Fibroblast of skin of right biceps (primary cell): ENCODE data around the gene PIANP.
"Not testable (repeated sequence)": the region's sequence is repeated elsewhere in the genome, so short reads cannot be mapped to it uniquely, and the experiment has no call there.

Source experiments
- DNase-seq: peaks from one replicate; pipeline ENCODE4 v3.0.0-alpha.2; 2013

The PIANP gene, protein sequence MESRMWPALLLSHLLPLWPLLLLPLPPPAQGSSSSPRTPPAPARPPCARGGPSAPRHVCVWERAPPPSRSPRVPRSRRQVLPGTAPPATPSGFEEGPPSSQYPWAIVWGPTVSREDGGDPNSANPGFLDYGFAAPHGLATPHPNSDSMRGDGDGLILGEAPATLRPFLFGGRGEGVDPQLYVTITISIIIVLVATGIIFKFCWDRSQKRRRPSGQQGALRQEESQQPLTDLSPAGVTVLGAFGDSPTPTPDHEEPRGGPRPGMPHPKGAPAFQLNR

DNA sequence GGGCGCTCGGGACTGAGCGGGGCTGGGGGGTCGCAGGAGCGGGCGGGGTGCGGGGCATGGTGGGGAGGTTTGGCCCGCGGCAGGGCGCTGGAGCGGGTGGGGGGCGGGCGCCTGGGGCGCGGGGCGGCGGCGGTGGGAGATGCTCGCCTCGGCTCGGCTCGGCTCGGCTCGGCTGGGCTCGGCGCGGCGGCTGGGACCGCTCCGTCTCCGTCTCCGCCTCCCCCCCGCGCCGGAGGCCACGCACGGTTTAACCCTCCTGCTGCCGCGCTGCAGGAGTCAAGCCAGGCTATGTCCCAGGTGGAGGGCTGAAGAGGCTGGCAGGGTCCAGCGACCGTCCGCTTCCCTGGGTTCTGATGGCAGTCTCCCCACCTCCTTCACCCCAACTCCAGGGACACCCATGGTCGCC lies at the start of gene PIANP:
Gene PIANP (minus strand): TSS at position 170 of the 406 bp plus-strand sequence. CDS start 2,754 bp downstream, outside the sequence.
- DNase-seq, result peak; percentile 52

DNA sequence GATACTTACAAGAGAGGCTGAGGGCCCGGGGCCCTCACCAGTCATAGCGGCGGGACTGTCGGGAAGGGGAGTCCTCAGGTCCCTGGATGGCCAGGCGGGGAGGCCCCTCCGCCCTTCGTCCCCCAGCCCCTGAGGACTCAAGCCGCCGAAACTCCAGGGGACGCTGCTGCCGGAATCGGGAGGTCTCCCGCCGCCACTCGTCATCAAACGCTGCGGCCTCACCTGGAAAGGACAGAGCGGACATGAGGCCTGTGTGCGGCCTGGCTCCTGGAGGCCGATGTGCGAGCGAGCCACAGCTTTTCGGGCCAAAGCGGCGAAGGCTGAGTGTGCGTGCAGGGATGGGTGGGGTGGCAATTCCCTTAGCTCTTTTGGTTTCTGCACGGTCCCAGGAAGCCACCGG lies 48.1 kb upstream of the PIANP start:
- DNase-seq, result no peak

DNA sequence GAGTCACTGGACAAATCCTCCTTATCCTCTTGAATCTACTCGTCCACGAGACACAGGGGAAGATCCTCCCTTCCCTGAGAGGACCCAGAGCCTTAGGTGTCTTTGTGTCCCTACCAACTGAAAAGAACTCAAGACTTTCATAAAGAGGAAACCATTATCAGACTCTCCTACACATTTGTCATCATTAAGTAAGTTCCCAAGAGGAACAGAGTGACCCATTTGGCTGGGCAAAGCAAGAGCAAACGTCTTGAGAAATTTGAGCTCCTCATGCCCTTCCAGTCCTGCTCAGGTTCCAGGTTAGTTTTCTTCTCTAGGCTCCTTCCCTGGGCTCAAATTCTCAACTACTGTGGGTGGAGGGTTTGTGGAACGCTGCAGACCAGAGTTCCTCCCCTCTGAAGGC lies 46.6 kb upstream of the PIANP start:
- no peak for DNase-seq

DNA sequence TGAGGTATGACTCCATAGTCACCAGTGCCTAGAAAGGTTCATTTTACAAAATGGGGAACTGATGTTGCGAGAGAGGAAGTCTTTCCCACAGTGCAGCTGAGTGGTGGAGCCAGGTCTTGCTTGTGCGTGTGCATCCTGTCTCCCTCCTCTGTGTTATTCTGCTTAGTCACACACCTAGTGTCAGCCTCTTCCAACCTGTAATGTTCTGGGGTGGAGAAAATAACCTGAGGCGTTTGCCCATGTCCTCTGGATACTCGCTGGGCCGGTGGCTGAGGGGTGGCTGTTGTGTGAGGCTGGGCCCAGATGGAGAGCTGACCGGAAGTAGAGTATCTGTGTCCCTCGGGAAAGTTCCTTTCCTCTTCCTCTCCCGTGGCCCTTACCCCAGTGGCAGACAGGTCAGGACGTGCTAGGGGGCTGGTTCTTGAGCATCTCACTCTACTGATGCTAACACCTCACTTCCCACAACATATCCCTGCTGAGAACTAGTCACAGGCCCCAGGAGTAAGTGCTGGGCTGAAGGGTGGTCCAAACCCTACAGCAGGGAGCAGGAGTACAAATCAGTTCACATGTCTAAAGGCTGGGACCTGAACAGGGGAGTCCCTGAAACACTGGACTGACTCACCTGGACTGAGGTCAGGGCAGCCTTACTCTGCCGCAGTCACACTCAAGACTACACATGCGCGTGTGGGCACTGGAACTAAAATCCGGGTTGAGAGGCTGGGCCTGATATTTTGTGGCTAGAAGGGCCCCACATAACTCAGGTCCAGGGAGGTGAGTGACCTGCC lies 45.3 kb upstream of the PIANP start:
- DNase-seq, result no peak

DNA sequence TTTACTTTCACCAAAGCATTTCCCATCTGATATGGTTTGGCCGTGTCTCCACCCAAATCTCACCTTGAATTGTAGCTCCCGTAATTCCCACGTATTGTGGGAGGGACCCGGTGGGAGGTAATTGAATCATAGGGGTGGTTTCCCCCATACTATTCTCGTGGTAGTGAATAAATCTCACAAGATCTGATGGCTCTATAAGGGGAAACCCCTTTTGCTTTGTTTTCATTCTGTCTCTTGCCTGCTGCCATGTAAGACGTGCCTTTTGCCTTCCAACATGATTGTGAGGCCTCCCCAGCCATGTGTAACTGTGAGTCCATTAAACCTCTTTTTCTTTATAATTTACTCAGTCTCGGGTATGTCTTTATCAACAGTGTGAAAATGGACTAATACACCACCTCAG lies 42.7 kb upstream of the PIANP start:
- not testable (repeated sequence) for DNase-seq

DNA sequence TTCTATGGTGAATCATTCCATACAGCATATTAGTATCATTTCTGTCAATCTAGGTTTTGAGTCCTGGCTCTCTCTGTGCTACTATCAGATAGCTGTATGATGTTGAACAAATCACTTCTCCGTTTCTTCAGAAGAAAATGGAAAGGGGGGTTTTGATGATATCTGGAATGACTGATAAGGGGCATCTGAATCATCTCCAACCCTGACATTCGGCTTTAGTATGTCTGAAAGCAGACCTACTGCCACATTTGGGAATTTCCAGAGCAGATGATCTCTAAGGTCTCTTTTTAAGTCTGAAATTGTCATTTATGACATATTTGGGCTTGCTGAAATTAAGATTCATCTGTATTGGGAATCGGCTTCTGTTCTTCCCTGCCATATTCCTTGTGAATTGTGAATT lies 42.2 kb upstream of the PIANP start:
- DNase-seq, result no peak

DNA sequence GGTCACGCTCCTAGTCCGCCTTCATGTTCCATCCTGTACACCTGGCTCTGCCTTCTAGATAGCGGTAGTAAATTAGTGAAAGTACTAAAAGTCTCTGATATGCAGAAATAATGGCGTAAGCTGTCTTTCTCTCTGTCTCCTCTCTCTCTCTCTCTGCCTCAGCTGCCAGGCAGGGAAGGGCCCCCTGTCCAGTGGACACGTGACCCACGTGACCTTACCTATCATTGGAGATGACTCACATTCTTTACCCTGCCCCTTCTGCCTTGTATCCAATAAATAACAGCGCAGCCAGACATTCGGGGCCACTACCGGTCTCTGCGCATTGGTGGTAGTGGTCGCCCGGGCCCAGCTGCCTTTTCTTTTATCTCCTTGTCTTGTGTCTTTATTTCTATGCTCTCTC lies 41.5 kb upstream of the PIANP start:
- DNase-seq, result not testable (repeated sequence)

DNA sequence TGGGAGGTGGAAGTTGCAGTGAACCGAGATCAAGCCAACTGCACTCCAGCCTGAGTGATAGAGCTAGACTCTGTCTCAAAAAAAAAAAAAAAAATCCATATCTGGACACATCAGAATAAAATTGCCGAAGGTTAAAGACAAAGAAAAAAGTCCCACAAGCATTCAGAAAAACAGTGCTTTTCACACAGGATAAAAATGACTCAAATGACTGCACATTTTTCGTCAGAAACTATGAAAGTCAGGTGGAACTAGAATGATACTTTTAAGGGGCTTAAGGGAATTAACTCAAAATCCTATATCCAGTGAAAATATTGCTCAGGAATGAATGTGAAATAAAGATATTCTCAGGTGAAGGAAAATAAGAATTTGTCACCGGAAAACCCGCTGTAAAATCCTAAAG lies 36.1 kb upstream of the PIANP start:
- no peak for DNase-seq

DNA sequence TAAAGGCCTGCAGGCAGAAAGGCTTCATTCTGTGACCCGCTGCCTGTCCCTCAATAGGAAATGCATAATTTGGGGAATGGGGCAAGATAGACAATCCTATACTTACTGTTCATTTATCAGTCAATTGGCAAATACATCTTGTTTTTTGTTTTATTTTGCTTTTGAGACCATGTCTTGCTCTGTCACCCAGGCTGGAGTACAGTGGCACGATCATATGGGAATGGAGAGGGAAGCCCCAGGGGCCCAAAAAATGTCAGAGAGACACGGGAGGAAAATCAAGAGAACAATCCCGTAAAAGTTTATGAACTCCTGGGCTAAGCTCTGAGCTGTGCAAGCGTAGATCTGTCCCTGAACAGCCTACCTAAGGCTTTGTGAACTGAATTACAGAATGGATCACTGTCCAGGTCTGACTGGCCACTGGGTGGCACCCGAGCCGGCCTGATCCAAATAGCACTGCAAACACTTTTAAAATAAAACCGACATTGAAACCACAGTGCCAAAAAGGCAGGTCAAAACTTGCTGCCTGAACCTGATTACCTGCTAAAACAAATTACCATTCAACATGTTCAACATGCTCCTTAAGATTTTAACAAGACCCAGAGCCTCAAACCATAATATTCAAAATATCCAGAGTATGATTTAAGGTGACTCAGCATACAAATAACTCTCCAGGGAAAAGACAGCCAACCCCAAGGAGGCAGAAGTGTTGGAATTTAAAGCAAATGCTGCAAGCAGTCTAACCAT lies 35.0 kb upstream of the PIANP start:
- DNase-seq, result peak; percentile 78

DNA sequence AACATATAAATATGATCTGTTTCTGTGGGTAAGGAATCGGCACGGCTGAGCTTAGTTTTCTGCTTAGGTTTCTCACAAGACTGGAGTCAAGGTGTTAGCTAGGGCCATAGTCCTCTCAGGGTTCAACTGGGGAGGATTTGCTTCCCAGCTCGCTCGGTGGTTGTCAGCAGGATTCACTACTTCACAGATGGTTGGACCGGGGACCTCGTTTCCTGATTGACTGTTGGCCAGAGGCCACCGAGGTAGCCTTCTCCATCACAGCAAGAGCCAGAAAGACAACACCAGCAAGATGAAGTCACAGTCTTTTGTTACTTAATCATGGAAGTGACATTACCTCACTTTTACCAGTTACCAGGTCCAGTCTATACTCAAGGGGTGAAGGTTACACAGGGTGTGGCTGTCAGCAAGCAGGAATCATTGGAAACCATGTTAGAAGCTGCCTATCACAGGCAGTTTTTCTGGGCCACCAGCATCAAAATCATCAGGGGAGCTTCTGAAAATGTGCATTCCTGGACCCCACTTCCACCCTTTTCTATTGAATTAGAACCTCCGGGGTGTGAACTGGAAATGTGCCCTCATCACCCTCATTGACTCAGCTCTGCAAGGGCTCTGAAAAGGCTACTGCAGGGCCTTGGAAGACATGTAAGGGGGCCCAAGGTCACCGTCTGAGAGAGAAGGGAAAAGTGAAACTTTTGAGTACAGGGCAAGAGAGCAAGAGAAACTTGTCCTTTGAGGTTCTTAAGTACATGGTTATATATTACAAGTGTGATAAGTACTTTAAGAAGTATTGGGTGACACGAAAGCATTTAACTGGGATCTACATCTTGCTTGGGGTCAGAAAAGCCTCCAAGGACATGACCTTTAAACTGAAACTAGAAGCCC lies 34.1 kb upstream of the PIANP start:
- no peak for DNase-seq

DNA sequence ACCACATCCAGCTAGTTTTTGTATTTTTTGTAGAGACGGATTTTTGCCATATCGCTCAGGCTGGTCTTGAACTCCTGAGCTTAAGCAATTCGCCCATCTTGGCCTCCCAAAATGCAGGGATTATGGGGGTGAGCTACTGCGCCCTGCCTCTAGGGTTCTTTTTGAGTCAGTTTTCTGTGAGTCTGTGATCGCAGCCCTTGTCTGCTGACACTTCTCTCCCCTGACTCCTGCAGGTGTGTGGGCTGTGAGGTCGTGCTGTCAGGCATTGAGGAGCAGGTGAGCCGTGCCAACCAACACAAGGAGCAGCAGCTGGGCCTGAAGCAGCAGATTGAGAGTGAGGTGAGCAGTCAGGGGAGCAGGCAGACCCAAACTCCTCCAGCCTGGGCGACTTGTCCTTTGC lies 29.6 kb upstream of the PIANP start:
- no peak for DNase-seq

DNA sequence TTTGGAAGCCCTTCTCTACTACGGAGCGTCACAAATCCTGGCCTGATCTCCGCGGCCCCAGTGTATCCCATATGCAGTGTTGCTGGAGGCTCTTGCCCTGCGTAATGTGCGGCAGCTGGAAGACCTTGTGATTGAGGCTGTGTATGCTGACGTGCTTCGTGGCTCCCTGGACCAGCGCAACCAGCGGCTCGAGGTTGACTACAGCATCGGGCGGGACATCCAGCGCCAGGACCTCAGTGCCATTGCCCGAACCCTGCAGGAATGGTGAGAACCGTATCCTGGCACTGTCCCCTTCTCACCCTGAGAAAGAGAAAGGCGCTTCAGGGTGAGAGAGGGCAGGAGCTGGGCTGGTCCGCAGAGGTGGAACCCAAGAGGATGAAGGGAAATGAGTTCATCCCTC lies 28.6 kb upstream of the PIANP start:
- no peak for DNase-seq

DNA sequence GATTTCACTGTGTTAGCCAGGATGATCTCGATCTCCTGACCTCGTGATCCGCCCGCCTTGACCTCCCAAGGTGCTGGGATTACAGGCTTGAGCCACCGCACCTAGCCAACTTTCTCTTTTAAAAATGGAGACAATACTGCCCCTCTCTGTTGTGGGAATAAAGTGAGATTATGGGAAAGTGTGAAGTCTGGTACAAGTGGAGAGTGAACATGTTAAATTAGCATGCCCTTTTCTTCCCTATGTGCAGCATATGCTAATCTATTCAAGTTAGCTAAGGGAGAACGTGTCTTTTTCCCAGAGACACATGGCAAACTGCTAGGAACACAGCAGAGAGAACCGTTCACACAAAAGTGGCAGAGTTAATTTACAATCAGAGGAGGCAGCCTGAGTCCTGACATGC lies 24.7 kb upstream of the PIANP start:
- no peak for DNase-seq

DNA sequence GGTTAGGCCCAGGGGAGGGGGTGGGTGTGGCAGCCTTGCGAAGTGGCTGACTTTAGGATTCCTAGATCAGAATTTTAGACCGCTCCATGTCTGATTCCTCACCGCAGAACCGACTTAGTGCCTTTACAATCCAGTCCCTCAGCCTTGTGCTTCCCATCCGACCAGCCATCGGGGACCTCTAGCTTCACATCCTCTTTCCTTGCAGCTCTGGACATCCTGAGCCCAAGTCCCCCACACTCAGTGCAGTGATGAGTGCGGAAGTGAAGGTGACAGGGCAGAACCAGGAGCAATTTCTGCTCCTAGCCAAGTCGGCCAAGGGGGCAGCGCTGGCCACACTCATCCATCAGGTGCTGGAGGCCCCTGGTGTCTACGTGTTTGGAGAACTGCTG lies 23.8 kb upstream of the PIANP start:
- peak; percentile 24 for DNase-seq

DNA sequence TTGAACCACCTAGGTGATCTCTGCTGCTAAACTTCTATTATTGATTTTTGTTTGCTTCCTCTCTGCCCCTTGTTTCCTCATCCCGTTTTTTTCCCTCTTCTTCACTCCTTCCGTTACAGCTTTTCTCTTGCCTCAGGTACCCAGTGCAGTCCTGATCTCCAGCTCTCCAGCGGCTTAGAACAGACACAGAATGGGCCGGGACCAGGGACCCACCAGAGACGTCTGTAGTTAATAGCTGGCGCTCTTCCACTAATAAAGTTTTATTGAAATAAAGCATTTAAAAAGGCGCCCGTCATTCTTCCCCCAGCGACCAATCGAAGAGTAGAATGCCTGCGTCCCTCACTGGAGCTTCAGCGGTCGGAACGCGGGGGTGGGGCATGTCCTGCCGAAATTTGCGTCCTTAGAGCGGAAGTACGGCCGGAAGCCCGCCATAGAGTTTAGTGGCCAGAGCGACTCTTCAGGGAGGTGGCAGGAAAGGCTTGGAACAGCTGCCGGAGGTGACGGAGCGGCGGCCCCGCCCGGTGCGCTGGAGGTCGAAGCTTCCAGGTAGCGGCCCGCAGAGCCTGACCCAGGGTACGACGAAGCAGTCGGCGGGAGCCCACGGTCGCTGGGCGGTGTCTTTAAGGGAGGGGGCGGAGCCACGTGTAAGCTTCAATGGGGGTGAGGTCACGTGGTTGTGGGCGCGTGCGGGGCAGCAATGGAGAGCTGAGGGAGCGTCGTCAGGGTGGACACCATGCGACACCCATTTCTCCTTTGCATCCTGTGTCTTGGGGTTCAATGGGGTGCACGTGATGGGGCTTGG lies 23.2 kb upstream of the PIANP start, which contains the start of gene COPS7A:
Gene COPS7A (plus strand): TSS at position 440 of the 802 bp plus-strand sequence. CDS start 611 bp downstream, outside the sequence.
- peak; percentile 99 for DNase-seq

DNA sequence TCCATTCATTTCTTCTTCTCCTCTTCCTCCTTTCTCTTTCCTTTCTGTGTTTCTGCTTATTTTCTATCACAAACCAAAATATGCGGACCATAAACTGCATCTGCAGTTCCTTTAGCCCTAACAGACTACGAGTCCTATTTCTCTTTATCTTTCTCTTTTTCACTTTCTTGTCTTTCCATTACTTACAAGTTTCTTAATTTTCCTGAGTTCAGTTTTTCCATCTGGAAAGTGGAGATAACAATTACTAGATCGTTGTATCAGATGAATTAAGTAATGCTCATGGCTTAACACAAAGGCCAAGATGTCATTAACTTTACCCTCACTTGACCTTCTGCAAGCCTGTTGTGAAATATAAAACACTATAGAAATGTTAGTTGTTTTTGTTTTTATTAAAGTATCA lies 22.2 kb upstream of the PIANP start:
- DNase-seq, result no peak

DNA sequence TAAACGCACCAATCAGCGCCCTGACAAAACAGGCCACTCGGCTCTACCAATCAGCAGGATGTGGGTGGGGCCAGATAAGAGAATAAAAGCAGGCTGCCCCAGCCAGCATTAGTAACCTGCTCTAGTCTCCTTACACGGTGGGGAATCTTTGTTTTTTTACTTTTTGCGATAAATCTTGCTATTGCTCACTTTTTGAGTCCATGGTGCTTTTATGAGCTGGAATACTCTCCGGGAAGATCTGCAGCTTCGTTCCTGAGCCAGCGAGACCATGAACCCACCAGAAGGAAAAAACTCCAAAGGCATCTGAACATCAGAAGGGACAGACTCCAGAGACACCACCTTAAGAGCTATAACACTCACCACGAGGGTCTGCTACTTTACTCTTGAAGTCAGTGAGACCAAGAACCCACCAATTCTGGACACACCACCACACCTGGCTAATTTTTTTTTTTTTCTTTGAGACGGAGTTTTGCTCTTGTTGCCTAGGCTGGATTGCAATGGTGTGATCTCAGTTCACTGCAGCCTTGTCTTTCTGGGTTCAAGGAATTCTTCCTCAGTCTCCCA lies 16.3 kb upstream of the PIANP start:
- DNase-seq, result no peak

DNA sequence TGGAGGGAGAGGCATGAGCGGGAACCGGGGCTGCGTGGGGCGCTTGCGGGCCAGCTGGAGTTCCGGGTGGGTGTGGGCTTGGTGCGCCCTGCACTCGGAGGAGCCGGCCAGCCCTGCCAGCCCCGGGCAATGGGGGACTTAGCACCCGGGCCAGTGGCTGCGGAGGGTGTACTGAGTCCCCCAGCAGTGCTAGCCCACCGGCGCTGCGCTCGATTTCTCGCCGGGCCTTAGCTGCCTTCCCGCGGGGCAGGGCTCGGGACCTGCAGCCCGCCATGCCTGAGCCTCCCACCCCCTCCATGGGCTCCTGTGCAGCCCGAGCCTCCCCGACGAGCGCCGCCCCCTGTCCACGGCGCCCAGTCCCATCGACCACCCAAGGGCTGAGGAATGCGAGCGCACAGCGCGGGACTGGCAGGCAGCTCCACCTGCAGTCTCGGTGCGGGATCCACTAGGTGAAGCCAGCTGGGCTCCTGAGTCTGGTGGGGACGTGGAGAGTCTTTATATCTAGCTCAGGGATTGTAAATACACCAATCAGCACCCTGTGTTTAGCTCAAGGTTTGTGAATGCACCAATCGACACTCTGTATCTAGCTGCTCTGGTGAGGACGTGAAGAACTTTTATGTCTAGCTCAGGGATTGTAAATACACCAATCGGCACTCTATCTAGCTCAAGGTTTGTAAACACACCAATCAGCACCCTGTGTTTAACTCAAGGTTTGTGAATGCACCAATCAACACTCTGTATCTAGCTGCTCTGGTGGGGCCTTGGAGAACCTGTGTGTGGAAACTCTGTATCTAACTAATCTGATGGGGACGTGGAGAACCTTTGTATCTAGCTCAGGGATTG lies 15.6 kb upstream of the PIANP start:
- not testable (repeated sequence) for DNase-seq

DNA sequence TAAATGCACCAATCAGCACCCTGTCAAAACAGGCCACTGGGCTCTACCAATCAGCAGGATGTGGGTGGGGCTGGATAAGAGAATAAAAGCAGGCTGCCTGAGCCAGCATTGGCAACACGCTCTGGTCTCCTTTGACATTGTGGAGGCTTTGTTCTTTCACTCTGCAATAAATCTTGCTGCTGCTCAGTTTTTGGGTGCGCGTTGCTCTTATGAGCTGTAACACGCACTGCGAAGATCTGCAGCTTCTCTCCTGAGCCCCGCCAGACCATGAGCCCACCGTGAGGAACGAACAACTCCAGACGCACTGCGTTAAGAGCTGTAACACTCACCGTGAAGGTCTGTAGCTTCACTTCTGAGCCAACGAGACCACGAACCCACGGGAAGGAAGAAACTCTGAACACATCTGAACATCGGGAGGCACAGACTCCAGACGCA lies 8.4 kb upstream of the PIANP start:
- DNase-seq, result no peak

DNA sequence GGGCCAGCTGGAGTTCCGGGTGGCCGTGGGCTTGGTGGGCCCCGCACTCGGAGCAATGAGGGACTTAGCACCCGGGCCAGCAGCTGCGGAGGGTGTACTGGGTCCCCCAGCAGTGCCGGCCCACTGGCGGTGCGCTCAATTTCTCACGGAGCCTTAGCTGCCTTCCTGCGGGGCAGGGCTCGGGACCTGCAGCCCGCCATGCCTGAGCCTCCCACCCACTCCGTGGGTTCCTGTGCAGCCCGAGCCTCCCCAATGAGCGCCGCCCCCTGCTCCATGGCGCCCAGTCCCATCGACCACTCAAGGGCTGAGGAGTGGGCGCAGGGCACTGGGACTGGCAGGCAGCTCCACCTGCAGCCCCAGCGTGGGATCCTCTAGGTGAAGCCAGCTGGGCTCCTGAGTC lies 7.7 kb upstream of the PIANP start:
- DNase-seq, result not testable (repeated sequence)
